Astrocyte of the spinal cord (primary cell): ENCODE measurements around the gene EGFLAM.

Experiments used
- DNase-seq: peaks from one replicate; pipeline ENCODE4 v3.0.0; 2011; ENCODE audit warnings: low read depth, low spot score
- H3K4me3 ChIP-seq: 2 replicates; pipeline ENCODE4 v1.5.1; 2011; ENCODE audit warnings: low read depth, mild to moderate bottlenecking, low read length, moderate library complexity
- CTCF ChIP-seq: IDR thresholded peaks from 2 replicates; pipeline ENCODE4 v1.5.1; 2012; ENCODE audit warnings: low read depth, mild to moderate bottlenecking, low read length, inconsistent platforms
- in situ Hi-C: cut with HindIII; loops from 2 replicates; pipeline ENCODE4 v1.10.0; 2017; ENCODE audit warnings: low sequenced_read_pairs

EGFLAM gene

GRCh38 chr5:38420246-38420645, 161.9 kb downstream of the EGFLAM start:
- H3K4me3 ChIP-seq, result no peak overlapping the region
- no peak for TF ChIP-seq CTCF
- in situ Hi-C loops, result no loop called here
- DNase-seq, result no peak

- in situ Hi-C loops, result no loop called here
- no peak overlapping the region for H3K4me3 ChIP-seq
- TF ChIP-seq CTCF, result peak; percentile 88
- DNase-seq, result peak; percentile 69
Observed at GRCh38 chr5:38420691-38421390, 162.5 kb downstream of the EGFLAM start.

- no peak overlapping the region for H3K4me3 ChIP-seq
- no peak for TF ChIP-seq CTCF
- peak; percentile 39 for DNase-seq
- in situ Hi-C loops, result no loop called here
Observed at GRCh38 chr5:38422622-38423021, 164.3 kb downstream of the EGFLAM start.

GRCh38 chr5:38423276-38424147, 165.2 kb downstream of the EGFLAM start:
- H3K4me3 ChIP-seq, result no peak overlapping the region
- peak; percentile 37 for DNase-seq
- in situ Hi-C loops, result no loop called here
- TF ChIP-seq CTCF, result no peak

- no peak for TF ChIP-seq CTCF
- in situ Hi-C loops, result no loop called here
- no peak for DNase-seq
- H3K4me3 ChIP-seq, result no peak overlapping the region
Observed at GRCh38 chr5:38424148-38425060, 166.0 kb downstream of the EGFLAM start.

- no peak overlapping the region for H3K4me3 ChIP-seq
- DNase-seq, result no peak
- TF ChIP-seq CTCF, result no peak
- in situ Hi-C loops, result no loop called here
Observed at GRCh38 chr5:38426490-38426889, 168.1 kb downstream of the EGFLAM start.
